ENCODE results near the gene SMIM38.

The SMIM38 gene

DNA sequence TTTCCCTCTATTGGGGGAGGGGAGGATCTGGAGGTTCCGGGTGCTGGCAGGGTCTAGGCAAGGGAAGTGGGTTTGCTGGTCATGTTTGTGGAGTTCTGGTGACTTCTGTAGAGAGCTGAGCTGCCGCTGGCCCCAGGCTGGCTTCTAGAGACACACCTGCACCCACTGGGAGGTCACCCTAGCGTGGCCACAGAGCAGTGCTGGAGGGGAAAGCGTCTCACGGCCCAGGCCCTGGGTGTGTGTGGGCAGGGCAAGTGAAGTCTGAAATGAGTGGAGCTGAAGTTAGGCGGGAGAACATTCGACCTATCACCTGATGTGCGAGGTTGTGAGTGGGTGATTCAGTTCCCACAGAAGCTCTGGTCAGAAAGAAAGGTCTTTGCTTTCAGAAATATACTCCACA is 27.9 kb downstream of the SMIM38 start:
- no peak for DNase-seq (ENCODE audit: low read depth)

DNA sequence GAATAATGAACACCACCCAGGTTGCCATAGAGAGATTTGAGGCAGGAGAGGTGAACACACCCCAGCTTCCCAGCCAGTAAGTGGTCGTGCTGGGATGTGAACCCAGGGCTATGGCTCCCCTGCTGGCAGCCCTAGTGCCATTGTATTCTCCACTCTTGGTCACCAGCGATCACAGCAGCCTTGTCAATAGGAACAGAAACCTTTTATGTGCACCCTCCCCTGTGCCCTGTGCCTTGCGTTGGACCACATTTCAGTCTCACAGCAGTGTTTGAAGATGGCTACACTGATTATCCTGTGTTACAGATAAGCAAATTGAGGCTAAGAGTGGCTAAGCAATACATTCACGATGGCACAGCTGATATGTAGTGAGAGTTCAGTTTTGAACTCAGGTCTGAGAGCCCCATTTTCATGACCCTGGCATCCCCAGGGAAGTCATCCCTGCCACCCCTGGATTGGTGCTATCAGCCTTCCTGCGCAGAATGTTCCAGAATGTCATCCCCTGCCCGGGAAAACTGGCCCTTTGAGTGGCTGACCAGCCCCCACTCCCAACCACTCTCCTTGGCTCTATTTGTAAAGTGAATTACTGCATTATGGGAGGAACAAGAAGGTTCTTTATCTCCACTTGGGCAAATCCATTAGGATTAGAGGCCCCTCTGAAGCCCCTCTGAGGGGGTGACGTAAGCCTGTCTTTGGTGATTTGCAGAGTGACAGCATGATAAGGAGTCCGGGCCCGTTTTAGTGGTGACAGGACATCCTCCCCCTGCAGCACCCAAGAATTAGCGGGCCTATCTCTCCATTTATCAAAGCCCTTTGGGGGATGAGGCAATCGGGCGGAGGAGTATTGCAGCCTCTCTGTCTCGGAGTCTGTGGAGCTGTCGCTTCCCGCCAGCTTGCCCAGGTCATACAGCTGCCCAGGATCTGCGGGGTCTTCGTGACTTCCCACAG is 30.9 kb downstream of the SMIM38 start:
- no peak for DNase-seq (ENCODE audit: low read depth)

DNA sequence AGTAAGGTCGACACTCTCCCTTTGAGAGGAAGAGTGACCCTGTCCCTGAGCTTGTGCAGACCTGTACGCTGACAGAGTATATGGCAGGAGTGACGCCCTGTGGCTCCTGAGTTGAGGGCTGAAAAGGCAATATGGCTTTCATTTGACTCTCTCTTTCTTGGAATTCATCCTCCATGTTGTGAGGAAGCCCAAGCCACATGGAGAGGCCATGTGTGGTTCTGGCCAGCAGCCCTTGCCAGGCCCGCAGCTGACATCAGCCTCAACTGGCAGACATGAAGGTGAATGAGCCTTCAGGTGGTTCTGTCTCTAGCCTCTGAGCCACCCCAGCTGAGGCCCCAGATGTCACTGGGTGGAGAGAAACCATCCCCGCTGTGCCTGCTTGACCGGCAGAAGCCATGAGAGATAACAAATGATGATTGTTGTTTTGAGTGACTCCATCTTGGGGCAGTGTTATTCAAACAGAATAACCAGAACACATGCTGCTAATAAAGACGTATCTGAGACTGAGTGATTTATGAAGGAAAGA is 31.9 kb downstream of the SMIM38 start:
- no peak for DNase-seq (ENCODE audit: low read depth)

DNA sequence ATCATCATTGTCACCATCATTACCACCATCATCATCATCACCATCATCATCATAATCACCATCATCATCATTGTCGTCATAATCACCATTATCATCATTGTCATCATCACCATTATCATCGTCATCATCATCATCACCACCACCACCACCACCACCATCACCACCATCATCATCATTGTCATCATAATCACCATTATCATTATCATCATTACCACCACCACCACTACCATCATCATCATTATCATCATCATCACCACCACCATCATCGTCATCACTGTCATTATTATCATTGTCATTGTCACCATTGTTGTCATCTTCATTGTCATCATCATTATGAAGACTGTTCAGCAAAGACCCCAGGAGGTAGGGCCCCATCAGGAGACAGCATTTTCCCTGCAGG is 33.3 kb downstream of the SMIM38 start:
- DNase-seq (ENCODE audit: low read depth): no peak

DNA sequence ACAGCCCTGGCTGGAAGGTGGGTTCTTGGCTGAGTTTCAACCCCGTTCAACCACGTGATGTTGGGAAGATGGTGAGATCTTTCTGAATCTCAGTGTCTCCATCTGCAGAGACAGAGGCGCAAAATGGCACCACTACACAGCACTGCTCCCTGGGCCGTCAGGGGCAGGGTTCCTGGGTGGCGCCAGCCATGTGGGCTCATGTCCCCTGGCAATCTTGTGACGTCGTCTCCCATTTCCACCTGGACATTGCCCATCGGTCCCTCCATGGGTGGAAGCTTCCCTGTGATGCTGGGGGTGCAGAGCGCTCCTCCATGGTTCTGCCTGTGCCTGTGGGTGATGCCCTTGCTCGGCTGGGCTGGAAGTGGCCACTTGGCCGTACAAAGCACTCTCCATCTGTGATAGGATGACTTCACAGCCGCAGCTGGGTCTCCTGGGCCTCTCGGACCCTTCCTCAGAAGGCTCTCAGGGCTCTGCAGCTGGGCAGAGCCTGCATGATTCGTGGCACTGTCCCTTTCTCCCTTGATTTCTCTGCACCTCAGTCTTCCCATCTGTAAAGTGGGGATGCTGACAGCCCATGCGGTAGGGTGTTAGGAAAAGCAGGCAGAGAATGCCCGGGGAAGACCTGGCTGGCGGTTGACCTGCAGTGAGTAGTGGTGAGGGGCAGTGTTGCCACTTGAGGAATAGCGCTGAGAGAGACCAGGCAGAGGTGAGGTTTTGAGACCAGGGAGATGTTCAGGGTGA is 35.2 kb downstream of the SMIM38 start:
- no peak for DNase-seq (ENCODE audit: low read depth)

DNA sequence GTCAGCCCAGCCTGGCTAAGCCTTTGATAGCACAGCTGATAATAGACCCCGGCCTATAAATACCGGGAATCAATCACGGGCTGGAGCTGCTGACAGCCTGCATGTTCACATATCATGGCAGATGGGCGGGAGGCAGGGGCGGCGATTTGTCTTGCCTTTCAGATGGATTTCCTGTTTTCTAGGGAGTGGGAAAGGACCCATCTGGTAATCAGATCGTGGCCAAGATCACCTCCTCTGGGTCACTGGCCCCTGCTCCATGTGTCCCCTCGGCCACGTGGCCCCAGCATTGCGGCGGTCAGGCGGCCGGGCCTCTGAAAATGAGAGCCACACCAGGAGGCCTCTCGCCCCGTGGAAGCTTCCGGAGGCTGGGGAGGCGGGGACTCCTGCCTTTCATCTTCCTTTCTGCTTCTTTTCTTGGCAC is 36.6 kb downstream of the SMIM38 start:
- no peak for DNase-seq (ENCODE audit: low read depth)

DNA sequence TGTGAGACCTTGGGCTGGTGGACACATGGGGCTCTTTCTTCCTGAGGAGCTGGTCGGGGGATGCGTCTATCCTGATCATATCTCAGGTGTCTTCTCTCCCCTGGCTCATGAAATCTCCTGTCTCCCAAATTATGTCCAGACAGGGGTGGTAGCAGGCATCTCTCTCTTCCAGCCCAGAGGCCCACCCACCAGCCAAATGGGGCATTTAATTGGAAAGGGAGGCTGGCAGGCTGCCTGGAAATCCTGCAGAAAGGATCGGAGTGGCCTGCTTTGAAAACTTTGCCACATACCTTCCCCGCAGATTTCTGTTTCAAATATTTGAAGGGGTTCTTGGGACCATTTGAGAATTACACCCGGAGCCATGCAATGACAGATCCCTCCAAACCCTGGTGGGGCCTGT is 37.4 kb downstream of the SMIM38 start:
- DNase-seq (ENCODE audit: low read depth): no peak

DNA sequence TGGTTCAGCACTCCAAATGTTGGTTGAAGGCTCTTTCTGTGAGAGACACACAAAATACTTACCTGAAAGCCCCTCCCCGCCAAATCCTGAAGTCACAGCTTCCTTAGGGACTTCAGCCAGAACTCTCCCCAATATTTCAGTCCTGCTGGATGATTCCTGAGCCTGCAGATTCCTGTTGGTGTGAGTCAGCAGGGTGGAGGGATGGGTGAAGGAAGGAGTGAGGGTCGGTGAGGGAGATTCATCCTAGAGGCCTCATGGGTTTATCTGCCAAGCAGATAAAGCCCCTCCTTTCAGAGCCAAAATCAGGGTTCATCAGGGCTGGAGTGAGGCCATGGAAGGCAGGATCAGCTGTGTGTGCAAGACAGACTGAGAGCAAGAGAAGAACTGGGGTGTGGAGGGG is 37.9 kb downstream of the SMIM38 start:
- no peak for DNase-seq (ENCODE audit: low read depth)

DNA sequence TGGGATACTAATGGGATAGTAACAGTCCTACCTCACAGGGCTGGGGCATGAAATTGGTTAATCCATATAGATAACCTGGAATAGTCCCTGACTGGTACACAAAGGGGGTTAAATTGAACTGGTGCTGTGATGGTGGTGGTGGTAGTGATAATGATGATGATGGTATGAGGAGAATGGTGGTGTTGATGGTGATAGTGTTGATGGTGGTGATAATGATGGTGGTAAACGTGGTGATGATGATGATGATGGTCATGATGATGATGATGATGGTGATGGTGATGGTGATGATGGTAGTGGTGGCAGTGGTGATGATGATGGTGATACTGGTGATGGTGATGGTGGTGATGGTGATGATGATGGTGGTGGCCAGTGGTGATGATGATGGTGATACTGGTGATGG is 38.7 kb downstream of the SMIM38 start:
- no peak for DNase-seq (ENCODE audit: low read depth)

DNA sequence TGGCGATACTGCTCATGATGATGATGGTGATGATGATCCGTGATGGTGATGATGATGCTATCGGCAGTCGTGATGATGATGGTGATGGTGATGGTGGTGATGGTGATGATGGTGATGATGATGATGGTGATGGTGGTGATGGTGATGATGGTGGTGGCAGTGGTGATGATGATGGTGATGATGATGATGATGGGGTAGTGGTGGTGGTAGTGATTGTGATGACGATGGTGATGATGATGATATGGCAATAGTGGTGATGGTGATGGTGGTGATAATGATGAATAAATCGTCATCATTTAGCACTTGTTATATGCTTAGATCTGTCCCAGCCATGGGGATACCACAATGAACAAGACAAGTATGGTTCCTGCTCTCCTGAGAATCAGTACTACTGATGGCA is 39.2 kb downstream of the SMIM38 start:
- no peak for DNase-seq (ENCODE audit: low read depth)

DNA sequence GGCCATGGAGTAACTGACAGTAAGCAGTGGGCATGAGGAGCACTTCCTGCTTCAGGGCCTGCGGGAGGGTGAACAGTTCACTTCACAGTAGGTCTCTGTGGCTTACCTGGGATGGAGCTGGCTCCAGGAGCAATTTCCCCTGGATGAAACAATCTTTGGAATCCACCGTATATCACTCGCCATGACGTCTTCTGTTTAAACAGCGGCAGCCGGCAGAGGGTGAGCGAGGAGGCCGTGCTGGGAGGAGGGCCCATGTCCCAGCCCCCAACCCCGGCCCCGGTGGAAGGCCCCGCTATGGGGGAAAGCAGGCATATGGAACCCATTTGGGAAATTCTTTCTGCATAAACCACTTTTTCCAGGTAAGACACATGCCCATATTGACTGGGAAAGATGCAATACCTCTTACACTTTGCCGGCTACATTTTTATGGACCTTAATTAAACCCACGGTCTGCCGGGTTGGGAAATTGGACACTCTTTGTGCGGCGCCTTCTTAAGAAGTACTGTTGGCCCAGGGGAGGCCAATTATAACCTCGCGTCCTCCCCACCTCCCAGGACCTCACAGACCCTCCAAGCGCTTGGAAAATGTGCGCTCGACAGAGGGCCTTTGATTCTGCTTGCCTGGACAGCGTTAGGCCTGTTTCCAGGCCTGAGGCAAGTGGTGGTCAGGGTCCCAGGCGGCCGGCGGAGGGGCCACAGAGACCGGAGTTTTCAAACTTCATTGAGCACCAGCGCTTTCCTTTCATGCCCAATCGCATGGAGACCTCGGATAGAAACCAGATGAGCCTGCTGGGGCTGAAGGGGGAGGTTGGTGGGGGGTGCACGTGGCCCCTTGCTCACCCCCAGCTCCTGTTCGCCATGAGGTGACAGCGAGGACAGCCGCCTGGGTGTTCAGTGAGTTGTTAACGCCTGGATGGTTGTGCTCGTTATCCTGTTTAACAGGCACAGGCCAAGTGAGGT is 40.4 kb downstream of the SMIM38 start:
- no peak for DNase-seq (ENCODE audit: low read depth)

DNA sequence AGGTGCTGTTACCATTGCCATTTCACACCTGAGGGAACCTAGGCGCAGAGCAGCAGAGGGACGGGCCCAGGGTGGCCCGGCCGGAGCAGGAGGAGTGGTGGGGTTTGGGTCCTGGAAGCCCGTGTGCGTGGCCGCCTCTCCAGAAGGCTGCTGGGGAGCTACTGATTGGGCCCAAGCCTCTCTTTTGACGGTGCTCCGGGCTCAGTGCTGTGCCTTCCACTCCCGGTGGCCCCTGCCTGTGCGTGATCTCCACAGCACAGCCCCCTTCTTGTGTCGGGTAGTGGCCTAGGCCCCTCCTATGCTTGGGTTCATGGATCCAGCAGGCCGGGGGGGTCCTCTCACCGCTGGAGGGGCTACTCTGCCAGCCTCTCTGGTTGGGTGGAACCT is 41.0 kb downstream of the SMIM38 start:
- no peak for DNase-seq (ENCODE audit: low read depth)

DNA sequence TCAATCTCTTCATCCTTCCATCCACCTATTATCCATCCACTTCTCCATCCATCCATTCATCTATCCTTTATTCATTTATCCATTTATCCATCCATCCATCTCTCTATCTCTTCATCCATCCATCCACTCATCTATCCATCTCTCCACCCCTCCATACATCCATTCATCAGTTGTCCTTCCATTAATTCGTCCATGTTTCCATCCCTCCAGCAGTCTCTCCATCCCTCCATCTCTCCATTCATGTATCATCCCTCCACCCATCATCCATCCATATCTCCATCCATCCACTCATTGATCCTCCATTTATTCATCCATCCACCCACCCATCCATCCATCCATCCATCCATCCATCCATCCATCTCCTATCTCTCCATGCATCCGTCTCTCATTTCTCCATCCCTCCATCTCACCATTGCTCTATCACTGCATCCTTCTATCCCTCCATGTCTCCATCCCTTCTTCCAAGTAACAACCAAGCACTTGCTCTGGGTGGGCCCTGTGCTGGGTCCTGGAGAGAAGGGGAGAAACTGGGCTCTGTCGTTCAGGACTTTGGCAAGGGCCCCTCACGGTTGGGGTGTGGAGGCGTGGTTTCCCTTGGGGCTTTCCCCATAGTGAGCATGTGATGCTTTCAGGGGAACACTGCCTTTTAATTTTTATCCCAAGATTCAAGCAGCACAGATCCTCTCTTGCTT is 43.3 kb downstream of the SMIM38 start:
- DNase-seq (ENCODE audit: low read depth): no peak

DNA sequence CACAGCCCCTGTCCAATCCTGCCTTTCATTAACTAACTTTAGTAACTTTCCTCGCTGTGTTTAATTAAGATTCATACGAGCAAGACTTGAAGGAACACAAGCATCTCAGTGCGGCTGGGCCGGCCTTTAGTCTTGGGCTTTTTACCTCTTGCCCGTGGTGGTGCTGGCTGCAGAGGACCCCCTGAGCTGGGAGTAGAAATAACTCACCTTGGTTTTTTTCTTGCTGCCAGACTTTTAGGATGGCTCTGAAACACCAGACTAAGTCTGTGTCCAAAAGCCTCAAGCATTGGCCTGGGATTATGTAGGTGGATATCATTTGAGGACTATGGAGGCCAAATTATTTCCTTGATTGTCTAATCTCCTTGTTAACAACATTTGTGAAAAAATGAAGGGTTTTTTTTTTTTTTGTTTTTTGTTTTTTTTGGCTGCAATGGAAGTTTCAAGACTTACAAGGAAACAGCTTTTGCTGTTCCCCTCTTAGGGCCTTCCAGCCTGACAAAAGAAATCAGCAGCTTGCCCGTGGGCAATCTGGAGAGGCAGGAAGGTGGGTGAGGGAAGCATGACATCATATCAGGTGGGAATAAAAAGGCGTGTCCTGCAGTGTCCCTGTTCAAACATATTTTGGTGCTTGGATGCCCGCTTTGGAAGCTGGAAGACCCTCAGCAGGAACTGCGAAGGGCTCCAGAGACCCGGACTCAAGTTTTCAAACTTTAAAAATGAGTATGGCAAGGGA is 44.0 kb downstream of the SMIM38 start:
- no peak for DNase-seq (ENCODE audit: low read depth)

DNA sequence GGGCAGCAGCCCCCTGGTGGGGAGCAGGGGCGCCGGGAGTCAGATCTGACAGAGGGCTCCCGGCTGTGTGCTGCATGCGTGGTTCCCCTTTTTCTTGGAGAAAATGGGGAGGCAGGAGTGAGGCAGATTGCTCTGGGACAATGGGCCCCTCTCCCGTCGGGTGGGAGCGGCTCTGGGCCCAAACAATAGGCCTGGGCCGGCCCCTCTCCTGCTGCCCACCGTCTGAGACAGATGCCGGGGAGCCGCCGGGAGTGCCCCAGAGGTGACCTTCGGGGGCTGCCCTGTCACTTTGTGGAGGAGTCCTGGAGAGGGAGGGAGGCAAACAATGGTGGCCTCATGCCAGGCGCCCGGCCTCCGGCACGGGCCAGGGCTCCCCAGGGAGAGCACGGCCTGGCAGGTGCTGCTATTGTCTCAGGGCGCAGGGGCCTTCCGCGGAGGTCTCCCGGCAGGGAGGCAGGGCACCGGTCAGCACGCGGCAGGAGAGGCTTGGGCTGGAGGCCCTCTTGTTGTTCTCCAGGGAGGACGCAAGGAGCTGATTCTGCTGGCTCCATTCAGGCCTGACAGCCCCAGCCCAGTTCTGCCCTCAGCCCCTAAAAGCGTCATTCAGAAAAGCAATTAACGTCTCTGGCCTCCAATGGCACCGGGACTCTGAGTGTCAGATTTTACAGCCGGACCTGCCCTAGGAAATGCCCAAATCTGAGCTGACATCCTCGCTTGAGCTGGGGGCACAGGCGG is 44.8 kb downstream of the SMIM38 start:
- no peak for DNase-seq (ENCODE audit: low read depth)

DNA sequence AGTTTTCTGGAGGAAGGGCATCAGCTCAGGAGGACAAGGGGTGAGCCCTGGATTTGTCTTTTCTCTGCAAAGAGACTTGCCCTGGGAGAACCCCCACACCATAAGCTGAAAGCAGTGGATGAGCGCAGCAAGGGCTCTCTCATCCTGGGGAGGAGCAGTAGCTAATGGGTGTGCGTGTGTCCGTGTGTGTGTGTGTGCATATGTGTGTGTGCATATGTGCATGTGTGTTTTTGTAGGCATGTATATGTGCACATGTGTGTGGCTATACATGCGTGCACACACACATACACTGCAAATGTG is 45.3 kb downstream of the SMIM38 start:
- no peak for DNase-seq (ENCODE audit: low read depth)

DNA sequence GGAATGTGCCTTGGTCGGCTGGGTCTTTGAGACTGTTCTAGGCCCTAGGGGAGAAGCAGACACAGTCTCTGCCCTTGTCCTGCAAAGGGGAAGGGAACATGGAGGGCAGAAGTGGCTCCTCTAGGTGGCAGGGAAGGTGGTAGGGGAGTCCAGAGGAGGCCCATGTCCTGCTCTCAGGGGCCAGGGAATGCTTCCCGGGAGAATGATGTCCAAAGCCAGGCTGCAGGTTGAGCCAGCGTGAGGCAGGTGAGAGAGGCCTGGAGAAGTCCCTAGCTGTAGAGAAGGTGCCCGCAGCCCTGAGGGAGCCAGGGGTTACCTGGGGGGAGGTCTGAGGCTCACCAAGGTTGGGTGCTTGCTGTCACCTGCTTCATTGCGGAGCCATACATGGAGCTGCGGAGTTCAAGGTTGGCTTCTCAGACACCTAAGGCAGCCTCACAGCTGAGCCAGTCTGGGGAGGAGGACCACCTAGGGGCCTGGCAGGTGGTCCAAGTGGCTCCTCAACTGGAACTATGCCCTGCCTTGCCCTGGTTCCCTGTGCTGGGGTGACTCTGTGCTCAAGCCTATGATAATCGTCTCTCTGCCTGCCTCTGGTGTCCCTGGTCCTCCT is 46.1 kb downstream of the SMIM38 start:
- no peak for DNase-seq (ENCODE audit: low read depth)

DNA sequence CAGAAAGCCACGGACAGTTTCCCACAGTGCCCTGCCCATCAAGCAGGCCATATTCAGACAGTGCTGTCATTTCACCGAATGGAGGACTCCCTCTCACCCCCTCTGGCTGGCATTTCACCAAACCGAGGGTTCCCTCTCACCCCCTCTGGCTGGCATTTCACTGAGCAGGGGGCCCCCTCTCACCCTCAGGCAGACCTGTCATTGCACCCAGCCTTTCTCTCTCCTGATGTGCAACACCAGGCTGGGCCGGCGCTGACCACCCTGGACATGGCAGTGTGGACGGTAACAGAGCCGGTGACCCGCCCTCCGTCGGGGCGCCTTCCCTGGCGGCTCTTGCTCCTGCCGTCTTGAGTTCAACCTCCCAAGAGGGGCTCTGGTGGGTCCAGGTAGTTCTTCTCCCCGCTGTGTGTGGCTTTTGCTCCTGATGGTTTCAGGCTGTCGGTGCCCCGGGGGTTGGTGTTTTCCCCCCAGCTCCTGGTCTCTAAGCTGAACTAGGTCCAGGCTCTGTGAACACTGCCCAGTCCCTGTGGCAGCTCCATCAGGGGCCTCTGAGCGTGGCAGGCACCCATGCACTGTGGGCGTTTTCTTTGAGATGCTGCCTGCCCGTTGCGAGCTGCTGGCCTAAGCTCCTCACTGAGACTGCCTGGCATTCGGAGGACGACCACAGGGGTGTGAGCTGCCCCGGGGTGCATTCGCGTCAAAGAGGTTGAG is 46.9 kb downstream of the SMIM38 start:
- no peak for DNase-seq (ENCODE audit: low read depth)

DNA sequence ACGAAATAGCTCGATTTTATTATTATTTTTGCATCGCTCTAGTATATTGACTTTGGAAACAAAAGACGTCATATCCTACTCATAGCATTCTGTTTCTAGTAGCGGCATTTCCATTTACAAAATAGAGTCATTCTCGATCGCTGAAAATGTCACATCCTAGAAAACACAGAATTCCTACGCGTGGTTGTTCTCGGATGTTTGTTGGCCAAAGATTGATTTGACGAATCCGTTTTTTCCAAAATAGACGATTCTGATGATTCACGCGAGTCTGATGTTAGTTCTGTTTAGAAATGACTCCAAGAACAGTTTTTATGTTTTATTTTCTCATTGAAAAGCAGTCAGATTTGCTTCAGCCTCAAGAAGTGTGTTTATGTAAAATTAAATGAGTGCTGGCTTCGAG is 47.6 kb downstream of the SMIM38 start:
- no peak for DNase-seq (ENCODE audit: low read depth)
